HuH-7 (cell line): ENCODE results near the gene PANX1.

Experiments
- DNase-seq: peaks from one replicate; pipeline ENCODE4 v3.0.0; 2011; ENCODE audit warnings: low spot score

The PANX1 gene

DNA sequence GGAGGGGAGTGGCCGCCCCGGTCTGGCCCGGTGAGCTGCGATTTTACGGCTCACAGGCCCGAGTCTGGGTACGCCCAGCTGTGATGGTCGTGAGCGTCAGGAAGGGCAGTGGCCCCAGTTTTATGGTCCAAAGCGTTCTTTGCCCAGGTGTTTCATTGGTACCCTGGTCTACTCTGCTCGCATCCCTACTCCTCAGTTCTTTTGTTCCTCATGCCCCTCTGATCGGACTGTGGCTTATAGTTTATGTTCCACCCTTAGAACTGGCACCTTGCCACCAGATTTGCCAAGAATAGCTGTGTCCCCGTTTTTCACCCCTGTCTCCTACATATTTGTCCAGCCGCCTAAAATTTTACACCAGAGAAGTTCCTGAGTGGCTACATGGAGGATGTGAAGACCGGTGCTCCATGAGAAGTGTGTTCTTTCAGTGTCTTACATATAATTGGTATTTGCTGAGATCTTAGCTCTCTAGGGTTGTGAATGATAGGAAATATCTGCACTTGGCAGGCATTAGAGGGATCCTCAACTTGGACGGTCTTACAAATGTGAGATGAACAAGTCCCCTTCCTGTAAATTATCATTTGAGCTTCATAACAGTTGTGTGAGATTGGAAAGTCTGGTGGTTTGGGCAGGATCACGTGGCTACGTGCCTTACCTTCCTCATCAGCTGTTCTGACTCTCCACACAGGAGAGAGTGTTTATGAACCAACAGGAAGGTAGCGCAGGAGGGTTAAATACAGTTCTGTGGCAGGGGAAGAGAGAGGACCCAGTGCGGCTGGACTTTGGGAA, 1.1 kb downstream of the PANX1 start:
- no peak for DNase-seq

DNA sequence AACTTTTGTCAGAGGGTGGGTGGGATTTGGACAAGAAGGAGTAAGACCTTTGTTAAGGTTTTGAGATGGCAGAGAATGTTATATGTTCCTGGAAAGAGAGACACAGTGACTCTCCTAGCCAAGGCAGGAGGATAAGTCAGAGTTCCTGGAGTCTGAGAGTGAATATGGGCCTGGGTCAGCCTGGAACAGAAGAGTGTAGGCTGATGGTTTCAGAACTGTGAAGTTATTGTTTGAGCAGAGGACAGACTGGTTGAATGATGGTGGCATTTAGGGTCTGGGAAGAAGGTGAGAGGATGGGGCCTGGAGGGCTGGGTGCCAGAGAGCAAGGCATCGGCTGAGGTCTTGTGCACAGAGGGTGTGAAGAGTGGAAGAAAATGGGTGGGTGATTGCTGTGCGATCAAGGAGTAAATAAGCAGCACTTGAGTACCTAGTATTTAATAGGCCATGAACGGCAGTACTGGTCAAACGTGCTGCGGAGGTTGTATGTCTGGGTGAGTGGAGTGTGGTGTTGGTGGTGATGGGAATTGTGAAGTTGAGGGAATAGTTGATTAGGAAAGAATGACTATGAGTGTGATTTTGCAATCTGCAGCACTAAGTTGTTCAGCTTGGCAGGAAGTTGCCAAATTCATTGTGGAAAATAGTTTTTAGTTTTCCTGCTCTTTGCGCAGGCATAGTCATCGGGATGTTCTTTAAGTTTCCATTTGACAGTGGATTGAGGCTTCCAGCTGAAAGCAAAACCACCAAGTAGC, 1.8 kb downstream of the PANX1 start:
- no peak for DNase-seq

DNA sequence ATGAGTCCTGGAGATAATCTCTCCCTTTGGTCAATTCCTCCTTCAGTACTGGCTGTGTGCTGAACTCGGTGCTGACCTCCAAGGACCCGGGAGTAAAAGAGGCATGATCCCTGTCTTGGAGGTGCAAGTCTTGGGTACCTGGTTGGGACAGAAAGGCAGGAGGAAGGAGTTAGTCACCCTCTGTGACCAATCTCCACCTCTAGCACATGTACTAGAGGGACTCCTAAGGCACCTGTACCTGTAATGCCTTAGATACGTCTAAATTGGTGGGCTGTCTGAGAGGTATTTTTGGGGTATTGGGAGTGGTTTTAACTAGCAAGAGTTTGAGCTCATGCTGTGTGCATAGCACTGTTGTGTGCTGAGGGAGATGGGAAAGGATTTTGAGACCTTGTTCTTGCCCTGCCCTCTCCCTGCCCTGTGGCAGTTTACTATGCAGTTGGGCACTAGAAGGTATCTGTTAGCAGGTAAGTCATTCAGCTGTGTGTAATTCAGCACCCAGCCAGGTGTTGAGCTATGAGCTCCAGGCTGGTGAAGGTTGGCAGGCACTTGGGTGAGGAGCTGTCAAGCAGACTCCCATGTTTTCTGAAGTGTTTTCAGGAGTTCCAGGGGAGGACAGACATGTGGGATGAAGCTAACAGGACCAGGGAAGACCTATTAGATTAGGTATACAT, 2.5 kb downstream of the PANX1 start:
- DNase-seq: no peak

DNA sequence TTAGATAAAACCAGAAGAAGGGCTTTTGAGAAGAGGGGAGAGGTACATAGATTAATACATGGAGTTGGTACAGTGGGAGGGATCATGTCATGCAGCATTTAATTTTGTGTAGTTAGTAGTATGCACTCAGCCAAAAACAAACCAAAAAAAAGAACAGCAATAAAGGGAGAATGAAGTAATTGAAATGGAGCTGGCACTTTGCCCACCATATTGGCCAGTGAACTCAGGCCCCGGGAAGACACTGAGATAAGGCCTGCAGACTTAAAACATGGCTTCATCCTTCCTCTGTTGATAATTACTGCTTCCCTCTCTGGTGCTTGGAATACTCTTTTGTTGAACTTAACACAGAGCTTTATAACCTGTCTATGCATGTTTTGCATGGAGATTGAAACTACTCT, 3.1 kb downstream of the PANX1 start:
- no peak for DNase-seq

DNA sequence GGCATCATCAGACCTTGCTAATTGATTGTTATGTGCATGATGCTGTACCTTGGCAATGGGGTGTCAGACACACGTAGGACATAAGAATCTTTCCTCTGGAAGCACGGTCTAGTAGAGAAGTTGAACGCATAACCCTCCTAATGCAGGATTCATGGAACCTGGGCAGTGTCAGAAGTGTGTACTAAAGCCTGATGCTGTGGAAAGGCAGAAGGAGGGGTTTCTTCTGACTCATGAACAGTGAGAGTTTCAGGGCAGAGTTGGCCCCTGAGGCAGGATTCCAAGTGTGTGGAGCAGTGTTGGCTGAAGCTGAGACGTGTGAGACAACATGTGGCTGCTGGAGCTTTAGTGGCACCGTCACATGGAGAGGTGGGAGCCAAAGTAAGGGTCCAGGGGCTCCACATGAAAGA, 3.5 kb downstream of the PANX1 start:
- DNase-seq: no peak

DNA sequence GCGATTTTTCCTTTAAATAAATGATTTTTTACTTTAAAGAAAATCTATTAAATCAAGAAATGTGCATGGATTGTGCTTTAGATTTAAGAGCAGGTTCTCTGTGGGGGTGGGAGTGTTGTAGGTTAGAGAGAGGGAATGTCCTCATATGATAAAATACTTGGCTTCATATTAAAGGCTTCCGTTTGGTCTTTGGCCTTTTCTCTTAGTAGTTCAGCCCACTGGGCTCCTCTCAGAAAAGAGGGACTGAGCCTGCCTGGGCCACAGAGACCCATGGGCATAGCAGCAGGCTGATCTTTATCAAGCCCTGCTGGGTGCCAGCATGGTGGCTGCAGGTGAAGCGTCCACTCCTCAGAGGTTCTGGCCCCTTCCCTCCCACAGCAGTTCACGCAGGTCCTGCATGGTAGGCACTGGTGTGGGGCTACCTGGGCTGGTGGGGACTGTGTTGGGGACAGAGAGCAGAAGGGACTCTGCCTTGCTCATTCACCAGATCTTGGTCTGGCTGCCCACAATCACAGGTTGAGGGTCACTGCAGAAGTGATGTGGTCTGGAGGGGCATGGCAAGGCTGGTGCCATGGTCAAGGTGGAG, 4.3 kb downstream of the PANX1 start:
- DNase-seq: no peak

DNA sequence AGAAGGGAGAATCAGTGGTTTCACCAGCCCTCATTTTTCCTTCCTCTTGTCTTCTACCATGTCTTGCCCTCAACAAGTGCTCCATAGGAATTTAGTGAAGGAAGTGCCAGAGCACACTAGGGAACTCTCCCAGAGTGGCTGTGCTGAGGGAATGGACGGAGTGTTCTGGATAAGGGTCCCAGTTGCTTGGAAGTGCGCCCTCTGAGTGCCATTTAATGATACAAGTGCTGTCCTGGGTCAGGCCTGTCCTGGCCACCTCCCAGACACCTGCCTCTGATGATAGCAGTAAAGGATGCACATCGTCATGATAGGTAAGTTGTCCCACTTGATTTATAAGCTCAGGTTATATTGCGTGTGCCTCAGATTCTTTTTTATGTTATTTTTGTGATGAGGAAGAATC, 5.1 kb downstream of the PANX1 start:
- no peak for DNase-seq

DNA sequence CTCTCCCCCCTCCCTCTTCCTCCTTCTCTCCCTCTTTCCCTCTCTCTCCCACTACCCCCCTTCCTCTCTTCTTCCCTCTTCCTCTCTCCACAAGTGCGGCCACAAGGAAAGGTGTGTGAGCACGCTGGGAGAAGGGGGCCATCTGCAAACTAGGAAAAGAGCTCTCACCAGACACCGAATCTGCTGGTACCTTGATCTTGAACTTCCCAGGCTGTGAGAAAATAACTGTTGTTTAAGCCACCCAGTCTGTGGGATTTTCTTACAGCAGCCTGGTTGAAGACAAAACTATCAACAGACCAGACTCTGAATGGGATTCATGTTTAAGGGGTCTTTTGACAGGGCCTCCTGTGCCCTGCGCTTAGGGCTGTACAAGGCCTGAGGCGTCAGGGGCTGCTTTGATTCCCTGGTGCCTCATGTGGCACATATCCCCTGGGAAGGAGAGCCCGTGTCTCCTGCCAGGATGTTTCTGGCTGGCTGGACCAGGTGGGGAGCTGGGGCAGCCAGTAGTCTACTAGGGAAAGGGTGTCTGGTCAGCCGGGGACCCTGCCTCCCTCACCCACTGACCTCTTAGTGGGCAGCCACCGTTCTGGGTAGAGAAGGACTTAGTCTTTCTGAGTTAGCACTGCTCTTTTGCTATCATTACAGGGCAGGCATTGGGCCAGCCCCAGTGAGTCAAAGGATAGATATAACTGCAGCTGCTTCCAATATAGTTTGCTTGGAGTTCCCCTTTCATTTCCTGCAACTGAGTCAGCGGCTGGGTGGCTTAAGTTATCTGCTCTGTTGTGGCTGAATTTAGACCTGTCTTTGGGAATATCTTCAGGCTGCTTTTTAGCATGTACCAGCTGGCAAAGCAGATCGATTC, 6.2 kb downstream of the PANX1 start:
- no peak for DNase-seq

DNA sequence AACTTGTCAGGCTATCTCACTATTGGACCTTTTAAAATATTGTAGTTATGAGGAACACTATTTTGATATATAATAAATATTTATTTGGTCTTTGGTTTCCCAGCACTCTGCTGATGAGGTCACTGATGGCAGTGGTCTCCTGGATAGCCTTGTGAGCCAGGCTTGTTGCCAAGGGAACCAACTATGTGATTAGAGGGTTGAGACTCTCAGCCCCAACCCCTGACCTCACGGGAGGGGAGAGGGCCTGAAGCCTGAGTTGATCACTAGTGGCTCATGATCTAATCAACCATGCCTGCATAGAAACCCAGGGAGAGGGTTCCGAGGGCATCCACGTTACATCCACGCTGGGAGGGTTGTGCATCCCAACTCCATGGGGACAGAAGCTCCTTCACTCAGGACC, 10.8 kb downstream of the PANX1 start:
- DNase-seq: no peak

DNA sequence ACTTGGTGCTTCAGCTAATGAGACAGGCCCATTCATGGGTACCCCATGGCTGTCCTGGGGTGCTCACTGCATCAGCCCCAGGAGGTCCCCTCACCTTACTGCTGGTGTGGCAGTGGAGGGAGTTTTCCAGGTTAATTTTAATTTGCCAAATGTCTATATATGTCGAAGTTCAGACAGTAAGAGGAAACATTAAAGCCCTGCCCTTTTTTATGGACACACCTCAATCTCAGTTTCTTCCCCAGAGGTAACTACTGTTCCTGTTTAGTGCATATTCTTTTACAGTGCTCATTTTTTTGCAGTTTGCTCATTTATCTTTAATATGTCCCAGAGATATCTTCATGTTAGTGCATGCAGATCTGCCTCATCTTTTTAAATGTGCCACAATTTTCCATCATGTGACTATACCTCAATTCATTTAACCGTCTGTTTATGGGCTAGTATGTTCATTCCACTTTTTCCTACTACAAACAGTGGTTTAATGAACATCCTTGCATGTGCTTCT, 11.6 kb downstream of the PANX1 start:
- no peak for DNase-seq

DNA sequence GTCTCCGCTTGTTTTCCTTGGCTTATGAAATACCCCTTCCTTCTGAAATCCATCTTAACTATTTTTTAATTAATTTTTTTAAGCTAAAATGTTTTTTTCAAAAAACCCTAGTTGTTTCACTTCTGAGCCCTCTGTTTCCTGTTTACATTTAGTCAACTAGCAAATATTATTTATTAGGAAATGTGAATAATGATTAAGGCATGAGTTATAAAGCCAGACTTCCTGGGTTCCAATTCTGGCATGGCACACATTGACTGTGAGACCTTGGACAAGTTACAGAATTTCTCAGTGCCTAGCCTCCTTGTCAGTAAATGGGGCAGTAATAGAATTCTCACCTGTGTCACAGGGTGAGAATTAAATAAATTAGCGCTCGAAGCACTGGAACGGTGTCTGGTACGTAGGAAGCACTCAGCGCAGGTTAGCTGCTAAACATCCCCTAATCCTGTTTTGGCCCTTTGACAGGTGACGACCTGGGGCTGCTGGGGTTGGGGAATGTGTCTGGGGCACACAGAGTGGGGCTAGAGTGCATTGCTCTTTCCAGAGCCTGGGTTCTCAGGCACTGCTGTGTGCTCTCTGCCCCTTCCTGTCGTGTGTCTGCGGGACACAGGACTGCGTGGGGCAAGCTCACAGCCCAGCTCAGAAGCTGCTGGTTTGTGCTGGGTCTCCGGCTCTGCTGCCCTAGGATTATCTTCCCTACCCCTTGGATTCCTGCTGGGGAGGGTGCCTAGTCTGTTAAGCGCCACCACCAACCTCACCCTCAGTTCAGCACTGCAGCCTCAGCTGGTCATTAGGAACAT, 13.1 kb downstream of the PANX1 start:
- no peak for DNase-seq

DNA sequence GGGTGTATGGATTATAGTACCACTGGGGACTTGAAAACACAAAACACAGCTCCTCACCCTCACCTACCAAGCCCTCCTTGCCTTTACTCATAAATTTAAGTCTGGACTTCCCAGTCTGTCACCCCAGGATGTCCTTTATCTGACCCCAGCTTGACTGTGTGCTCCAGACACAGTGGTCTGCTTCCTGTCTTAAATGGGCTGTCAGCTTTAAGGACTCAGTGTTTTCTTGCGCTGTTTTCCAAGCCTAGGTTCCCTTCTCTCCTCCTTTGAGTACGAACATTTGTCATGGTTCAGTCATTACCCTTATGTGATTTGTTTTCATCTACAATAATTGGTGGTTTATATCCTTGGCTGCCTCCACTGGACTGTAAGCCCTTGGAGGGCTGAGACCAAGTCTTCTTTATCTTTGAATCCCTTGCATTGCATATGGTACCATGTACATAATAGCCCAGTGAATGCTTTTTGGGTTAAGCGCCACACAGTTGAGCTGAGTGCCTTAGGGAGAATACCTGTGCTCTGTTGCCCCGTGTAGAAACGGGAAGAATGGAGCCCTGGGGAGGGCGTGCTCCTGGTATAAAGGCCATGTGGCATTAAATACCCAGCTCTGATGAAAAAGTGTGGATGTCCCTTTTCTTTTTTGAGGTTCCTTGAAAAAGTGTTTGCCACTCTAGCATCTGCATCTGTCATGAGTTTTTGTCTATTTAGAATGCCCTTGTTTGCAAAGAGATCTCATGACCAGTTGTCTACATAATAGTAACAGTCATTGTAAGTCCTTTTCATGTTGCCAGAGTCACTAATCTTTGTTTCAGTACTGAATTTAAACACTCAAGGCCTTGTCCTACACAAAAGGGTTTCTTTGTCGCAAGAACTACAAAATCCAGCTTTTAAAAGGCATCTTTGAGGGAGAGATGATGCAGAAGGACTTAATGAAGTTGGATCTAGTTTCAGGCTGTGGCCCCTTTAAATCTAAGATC, 14.0 kb downstream of the PANX1 start:
- DNase-seq: no peak

DNA sequence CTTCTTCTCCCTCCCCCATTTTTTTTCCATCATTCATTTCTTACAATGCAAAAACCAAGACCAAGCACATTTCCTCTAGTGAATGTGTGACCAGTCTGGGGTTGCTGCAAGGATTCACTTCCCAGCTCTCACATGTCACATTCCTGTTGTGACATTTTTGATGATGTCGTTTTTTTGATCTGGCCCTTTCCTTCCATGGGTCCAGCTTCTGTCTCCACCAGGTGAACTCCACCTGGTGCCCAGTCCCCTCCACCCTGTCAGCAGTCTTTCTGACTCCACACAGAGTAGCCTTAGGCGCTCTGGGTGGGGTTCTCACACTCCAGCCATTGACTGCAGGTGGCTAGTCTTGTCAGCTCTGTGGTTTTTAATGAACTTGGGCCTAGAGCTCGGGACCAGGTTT, 15.6 kb downstream of the PANX1 start:
- DNase-seq: no peak

DNA sequence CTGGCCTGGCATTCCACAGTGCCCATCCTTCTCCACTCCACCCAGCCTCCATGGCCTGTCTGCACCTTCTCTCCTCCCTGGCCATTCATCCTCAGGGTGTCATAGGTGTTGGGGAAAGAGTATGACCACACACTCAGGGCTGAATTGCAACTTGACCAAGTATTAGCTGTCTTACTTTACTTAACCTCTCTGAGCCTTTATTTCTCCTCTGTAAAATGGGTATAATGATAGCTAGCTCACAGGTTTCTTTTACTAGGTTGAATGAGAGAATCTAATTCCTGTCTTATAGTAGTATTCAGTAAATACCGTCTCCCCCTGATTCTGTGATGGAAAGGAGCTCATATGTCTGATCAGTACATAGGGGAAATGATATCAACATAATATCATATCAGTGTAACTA, 16.0 kb downstream of the PANX1 start:
- no peak for DNase-seq

DNA sequence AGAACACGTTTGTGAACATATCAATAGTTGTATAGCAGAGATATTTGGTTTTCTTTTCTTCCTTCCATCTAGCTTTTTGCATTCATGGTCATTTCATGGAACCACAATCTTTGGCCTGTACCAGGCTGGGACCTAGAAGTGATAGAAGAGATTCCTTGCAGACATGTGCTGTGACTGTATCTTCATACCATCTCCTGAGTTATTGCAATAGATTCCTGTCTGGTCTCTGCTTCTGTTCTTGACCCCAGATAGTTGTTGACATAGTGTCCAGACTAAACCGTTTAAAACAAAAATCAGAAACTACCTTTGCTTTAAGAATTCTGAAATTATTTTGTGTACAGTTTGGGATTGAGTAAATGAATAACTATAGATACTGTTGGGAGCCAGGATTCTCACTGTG, 16.8 kb downstream of the PANX1 start:
- no peak for DNase-seq

DNA sequence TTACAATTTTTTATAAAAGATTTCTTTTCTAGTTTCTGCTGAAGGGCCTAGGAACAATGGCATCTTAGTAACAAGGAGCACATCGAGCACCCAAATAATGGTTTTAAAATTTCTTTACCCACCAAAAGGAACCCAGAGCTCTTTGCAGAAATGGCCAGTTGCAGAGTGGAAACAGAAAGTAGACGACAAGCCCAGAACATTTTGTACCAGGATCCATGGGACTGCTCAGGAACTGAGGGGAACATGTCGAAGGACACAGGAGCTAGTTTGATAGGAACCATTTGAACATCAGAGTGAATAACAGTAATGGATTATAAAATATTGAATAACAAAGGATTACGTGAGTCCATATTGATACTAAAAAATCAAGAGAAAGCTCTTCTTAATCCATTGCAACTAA, 17.3 kb downstream of the PANX1 start:
- DNase-seq: no peak

DNA sequence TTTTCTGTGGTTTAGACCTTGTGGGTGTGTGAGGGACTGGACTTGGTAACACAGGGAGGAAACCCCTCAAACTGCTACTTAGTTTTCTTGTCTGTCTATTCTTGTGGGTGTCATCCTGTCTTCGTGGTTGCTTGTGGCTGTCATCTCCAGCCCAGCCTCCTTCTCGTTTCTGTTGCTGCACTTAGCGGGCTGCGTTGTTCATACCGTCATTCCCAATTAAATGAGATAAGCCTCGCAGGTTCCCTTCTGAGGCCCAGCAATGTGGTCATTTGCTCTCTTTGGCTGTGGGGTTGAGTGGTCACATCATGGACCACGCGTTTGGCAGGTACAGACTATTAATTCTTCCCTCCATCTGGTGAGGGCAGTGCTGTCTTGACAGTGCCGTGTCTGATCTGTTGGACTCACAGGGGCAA, 18.8 kb downstream of the PANX1 start:
- no peak for DNase-seq

DNA sequence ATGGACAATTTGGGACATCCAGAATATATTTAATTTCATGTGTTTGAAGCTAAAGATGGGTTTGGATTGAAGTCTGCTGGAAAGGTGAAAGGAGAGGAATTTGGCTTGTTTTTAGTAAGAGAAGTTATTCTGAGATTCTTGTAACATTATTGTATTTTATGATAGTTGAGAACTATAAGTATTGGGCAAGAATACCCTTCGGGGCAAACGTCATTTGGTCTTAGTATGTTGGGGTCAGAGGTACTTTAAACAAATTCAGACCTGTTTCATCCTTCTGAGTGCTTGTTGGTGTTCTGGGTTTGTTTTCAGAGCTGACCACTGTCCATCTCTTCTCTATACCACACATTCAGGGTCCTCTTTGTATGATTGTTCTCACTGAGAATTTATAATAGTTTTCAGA, 19.5 kb downstream of the PANX1 start:
- no peak for DNase-seq

DNA sequence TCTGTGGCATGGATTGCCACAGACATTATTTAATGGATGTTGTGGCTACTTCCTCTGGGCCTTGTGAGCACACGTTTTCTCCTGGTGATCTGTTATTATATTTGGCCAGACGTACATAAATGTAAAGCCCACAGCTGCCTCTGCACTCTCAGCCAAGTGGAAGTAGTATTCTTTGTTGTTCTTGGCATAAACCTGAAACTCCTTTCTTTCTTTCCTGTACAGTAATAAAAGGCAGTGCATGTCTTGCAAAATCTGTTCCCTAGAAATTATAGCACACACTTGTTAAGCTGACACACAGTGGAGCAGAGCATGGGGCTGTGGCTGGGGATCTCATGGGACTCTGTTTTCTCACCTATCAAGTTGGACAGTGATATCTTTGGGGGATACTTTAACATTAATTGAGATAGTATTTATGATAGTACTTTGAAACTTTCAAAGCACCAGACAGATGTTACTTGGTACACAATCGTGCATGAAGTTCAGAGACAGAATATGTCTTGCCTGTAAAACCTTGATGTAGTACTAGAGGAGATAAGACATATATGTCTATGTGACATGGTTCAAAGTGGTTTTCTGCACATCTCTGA, 20.9 kb downstream of the PANX1 start:
- no peak for DNase-seq
